A673 (cell line): ENCODE results near the gene PLEKHA8. TPM values are rescaled to one million over a fixed set of nuclear protein-coding genes. Genes with fewer than 3 reads are reported as not detected.

ENCODE experiments used
- BruUV-seq: library from RNA; stranded (reverse); fragments of 400-500 nt; replicated peaks from 2 replicates; lab custom pipeline; 2021; lab: Mats Ljungman, UMichigan
- CTCF ChIA-PET: fragments of 300-600 bp; sonication (Branson Sonifier 250); formaldehyde crosslinking; loops from one replicate; lab custom pipeline; 2022; ENCODE audit warnings: antibody characterized with exemption; lab: Charles Lee
- POLR2A ChIA-PET: fragments of 300-600 bp; sonication (Branson Sonifier 250); formaldehyde crosslinking; loops from one replicate; lab custom pipeline; 2022; ENCODE audit warnings: antibody characterized with exemption; ENCODE audit not compliant: low non-redundant PET; lab: Charles Lee
- DNase-seq: peaks from one replicate; pipeline ENCODE4 v3.0.0-alpha.2; 2015; ENCODE audit warnings: low spot score
- H3K27ac ChIP-seq: fragments of 200-600 bp; sonication (generic); 2 replicates; pipeline ENCODE4 v1.5.1; 2016; ENCODE audit warnings: mixed run types, low read depth, mild to moderate bottlenecking, mixed read lengths, antibody characterized with exemption, low read length; ENCODE audit not compliant: poor library complexity, severe bottlenecking
- H3K27me3 ChIP-seq: fragments of 200-600 bp; sonication (generic); replicated peaks from 2 replicates; pipeline ENCODE4 v1.6.1; 2017; ENCODE audit warnings: mixed run types, low read depth, mild to moderate bottlenecking, mixed read lengths, antibody characterized with exemption, low read length; ENCODE audit not compliant: insufficient read depth, poor library complexity
- H3K36me3 ChIP-seq: fragments of 200-600 bp; sonication (generic); 2 replicates; pipeline ENCODE4 v1.6.1; 2016; ENCODE audit warnings: mixed run types, mild to moderate bottlenecking, mixed read lengths, antibody characterized with exemption, low read length; ENCODE audit not compliant: insufficient read depth, poor library complexity, severe bottlenecking
- H3K4me1 ChIP-seq: fragments of 200-600 bp; sonication (generic); 2 replicates; pipeline ENCODE4 v1.6.1; 2017; ENCODE audit warnings: mixed run types, mild to moderate bottlenecking, mixed read lengths, antibody characterized with exemption, low read length; ENCODE audit not compliant: insufficient read depth, poor library complexity, severe bottlenecking
- H3K4me3 ChIP-seq: fragments of 200-600 bp; sonication (generic); 2 replicates; pipeline ENCODE4 v1.5.1; 2016; ENCODE audit warnings: low read depth, mixed run types, mild to moderate bottlenecking, mixed read lengths, low read length; ENCODE audit not compliant: poor library complexity, severe bottlenecking
- H3K9me3 ChIP-seq: fragments of 200-600 bp; sonication (generic); 2 replicates; pipeline ENCODE4 v1.6.1; 2016; ENCODE audit warnings: mixed run types, low read depth, mild to moderate bottlenecking, mixed read lengths, antibody characterized with exemption, low read length; ENCODE audit not compliant: poor library complexity, severe bottlenecking
- CTCF ChIP-seq: fragments of 300-800, 200-600 bp; sonication (generic); conservative IDR thresholded peaks from 2 replicates; pipeline ENCODE4 v1.5.1; 2017; ENCODE audit warnings: low read depth, mild to moderate bottlenecking, antibody characterized with exemption, low read length, moderate library complexity, mixed read lengths
- EZH2 ChIP-seq: fragments of 200-600 bp; sonication (generic); IDR thresholded peaks from 2 replicates; pipeline ENCODE4 v1.6.1; 2017; ENCODE audit warnings: borderline replicate concordance, low read depth, mild to moderate bottlenecking, mixed read lengths, antibody characterized with exemption, low read length; ENCODE audit not compliant: poor library complexity, severe bottlenecking
- intact Hi-C: fragments of 100-400 bp; cut with micrococcal nuclease; formaldehyde crosslinking; loops from one replicate; pipeline ENCODE4 v1.10.0; 2022; ENCODE audit not compliant: unreplicated experiment
- total RNA-seq: library from RNA; stranded (reverse); gene quantifications from 2 replicates; pipeline ENCODE4 v1.2.3, GENCODE V29; 2021

The PLEKHA8 gene
- total RNA-seq, 1 experiment from 2014 or later, result 22.2 TPM

- BruUV-seq, result no TSS peak
- no peaks in the 10 kb centered on the region for H3K27me3 ChIP-seq
- intact Hi-C loops, result no loop called here
- DNase-seq, result no peak
- POLR2A ChIA-PET, result no interaction called here
- H3K9me3 ChIP-seq, result no peaks in the 10 kb centered on the region
- CTCF ChIA-PET, result no interaction called here
- TF ChIP-seq EZH2 (no peak), CTCF (no peak)
- H3K36me3 ChIP-seq, result peaks cover 5% of the 10 kb centered on the region
- no peak overlapping the region for H3K4me3 ChIP-seq
- no peaks in the 10 kb centered on the region for H3K4me1 ChIP-seq
- no peak overlapping the region for H3K27ac ChIP-seq
Observed at GRCh38 chr7:30084212-30084611, 56.0 kb downstream of the PLEKHA8 start.

GRCh38 chr7:30086529-30086928 lies 58.3 kb downstream of the PLEKHA8 start:
- TF ChIP-seq EZH2 (no peak), CTCF (no peak)
- DNase-seq, result no peak
- Histone ChIP-seq H3K4me1 (no peaks in the 10 kb centered on the region), H3K9me3 (no peaks in the 10 kb centered on the region), H3K27me3 (no peaks in the 10 kb centered on the region), H3K27ac (no peak overlapping the region), H3K36me3 (no peaks in the 10 kb centered on the region), H3K4me3 (no peak overlapping the region)
- intact Hi-C loops, result no loop called here
- ChIA-PET CTCF (interaction anchor here (1.0 kb wide), 1 partner anchor 338 kb away, joined by 3 read pairs; no protein-coding TSS in a partner anchor), POLR2A (no interaction called here)
- BruUV-seq, result no TSS peak

- Histone ChIP-seq H3K27me3 (no peaks in the 10 kb centered on the region), H3K9me3 (no peaks in the 10 kb centered on the region), H3K4me3 (no peak overlapping the region), H3K27ac (no peak overlapping the region), H3K36me3 (no peaks in the 10 kb centered on the region), H3K4me1 (no peaks in the 10 kb centered on the region)
- intact Hi-C loops, result no loop called here
- TF ChIP-seq CTCF (no peak), EZH2 (no peak)
- ChIA-PET POLR2A (no interaction called here), CTCF (no interaction called here)
- no peak for DNase-seq
- BruUV-seq, result no TSS peak
Observed at GRCh38 chr7:30087371-30087770, 59.2 kb downstream of the PLEKHA8 start.
